ENCODE data around the gene ZNF692.

ZNF692 gene

DNA sequence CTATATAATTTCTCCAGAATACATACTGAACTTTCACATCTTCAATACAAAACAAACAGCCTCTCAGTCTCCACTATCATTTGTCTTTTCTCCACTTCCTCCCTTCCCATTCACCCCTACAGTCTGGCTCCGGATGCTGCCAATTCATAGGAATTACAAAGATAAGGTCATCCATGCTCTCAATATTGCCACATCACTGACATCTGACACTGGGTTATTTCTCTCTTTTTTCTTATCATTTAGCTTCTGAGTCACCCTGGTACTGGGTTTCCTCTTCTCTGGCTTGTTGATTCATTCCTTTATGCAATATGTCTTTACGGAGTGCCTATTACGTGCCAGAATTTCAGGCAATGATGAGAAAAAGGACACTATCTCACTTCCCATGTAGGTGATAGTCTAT lies 30.0 kb downstream of the ZNF692 start:
- H3K36me3 ChIP-seq (ENCODE audit: insufficient read depth): no peaks in the 10 kb centered on the region
- H2AFZ ChIP-seq (ENCODE audit: low read depth): no peak overlapping the region
- TF ChIP-seq CTCF (conservative IDR thresholded peaks at IDR 0.05; ENCODE audit: low read depth, low read length): no peak
- H4K20me1 ChIP-seq (ENCODE audit: insufficient read depth): no peaks in the 10 kb centered on the region
- H3K9ac ChIP-seq: no peak overlapping the region
- H3K4me3 ChIP-seq (IDR thresholded peaks at IDR 0.05; ENCODE audit: insufficient read depth, low read depth, low read length): no peak overlapping the region
- H3K79me2 ChIP-seq (ENCODE audit: insufficient read depth, low read depth): peaks cover 17% of the 10 kb centered on the region
- H3K4me1 ChIP-seq (ENCODE audit: low read depth, poor library complexity, severe bottlenecking): peaks cover 22% of the 10 kb centered on the region
- H3K4me2 ChIP-seq: no peak overlapping the region
- no peak overlapping the region for H3K27ac ChIP-seq
- no peaks in the 10 kb centered on the region for H3K27me3 ChIP-seq (ENCODE audit: insufficient read depth, low read depth)

- no peaks in the 10 kb centered on the region; the same call in 1 of the 2 replicates for H3K36me3 ChIP-seq (ENCODE audit: insufficient read depth)
- H4K20me1 ChIP-seq (ENCODE audit: insufficient read depth): no peaks in the 10 kb centered on the region
- peaks cover 34% of the 10 kb centered on the region for H3K4me1 ChIP-seq (ENCODE audit: low read depth, poor library complexity, severe bottlenecking)
- H3K4me3 ChIP-seq (IDR thresholded peaks at IDR 0.05; ENCODE audit: insufficient read depth, low read depth, low read length): peak within 1 kb of the TSS; percentile 95
- H3K27me3 ChIP-seq (ENCODE audit: insufficient read depth, low read depth): no peaks in the 10 kb centered on the region
- peaks cover 19% of the 10 kb centered on the region for H3K79me2 ChIP-seq (ENCODE audit: insufficient read depth, low read depth)
- peak within 1 kb of the TSS; percentile 94 for H3K27ac ChIP-seq
- peak within 1 kb of the TSS; percentile 85 for H2AFZ ChIP-seq (ENCODE audit: low read depth)
- H3K9ac ChIP-seq: peak within 1 kb of the TSS; percentile 90
- TF ChIP-seq CTCF (conservative IDR thresholded peaks at IDR 0.05; ENCODE audit: low read depth, low read length): peak; percentile 95
- H3K4me2 ChIP-seq: peak within 1 kb of the TSS; percentile 46
Observed at GRCh38 chr1:248825909-248826760, 32.8 kb downstream of the ZNF692 start, which contains the start of gene SH3BP5L. Gene SH3BP5L, minus strand, starts transcription at chr1:248825915. Its CDS starts 980 bp downstream, at chr1:248824935.

- peak overlapping the region; percentile 95 for H3K4me3 ChIP-seq (IDR thresholded peaks at IDR 0.05; ENCODE audit: insufficient read depth, low read depth, low read length)
- no peaks in the 10 kb centered on the region for H3K27me3 ChIP-seq (ENCODE audit: insufficient read depth, low read depth)
- H3K9ac ChIP-seq: peak overlapping the region; percentile 90
- H3K36me3 ChIP-seq (ENCODE audit: insufficient read depth): no peaks in the 10 kb centered on the region; the same call in 1 of the 2 replicates
- peak overlapping the region; percentile 94 for H3K27ac ChIP-seq
- H4K20me1 ChIP-seq (ENCODE audit: insufficient read depth): no peaks in the 10 kb centered on the region
- peaks cover 19% of the 10 kb centered on the region for H3K79me2 ChIP-seq (ENCODE audit: insufficient read depth, low read depth)
- TF ChIP-seq CTCF (conservative IDR thresholded peaks at IDR 0.05; ENCODE audit: low read depth, low read length): no peak
- peak overlapping the region; percentile 85 for H2AFZ ChIP-seq (ENCODE audit: low read depth)
- peak overlapping the region; percentile 46 for H3K4me2 ChIP-seq
- H3K4me1 ChIP-seq (ENCODE audit: low read depth, poor library complexity, severe bottlenecking): peaks cover 34% of the 10 kb centered on the region
Observed at GRCh38 chr1:248825573-248825908, 33.3 kb downstream of the ZNF692 start.

DNA sequence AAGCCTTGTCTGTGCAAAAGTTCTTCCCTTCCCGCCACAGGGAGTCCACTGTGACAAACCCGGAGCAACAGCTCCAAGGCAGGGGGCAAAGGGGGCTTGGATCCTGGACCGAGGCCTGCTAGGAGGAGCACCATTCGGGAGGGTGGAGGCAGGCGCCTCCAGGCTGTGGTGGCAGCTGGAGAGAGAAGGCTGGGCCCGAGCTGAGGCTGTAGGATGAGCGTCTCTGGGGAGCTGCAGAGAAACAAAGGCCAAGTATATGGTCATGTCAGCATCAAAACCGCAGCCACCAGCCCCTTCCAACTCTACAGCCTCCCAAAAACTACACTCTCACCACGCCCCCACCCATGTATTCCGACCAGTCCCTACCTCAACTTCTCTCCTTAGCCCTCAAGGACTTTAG lies 33.7 kb downstream of the ZNF692 start:
- peak overlapping the region; percentile 46 for H3K4me2 ChIP-seq
- TF ChIP-seq CTCF (conservative IDR thresholded peaks at IDR 0.05; ENCODE audit: low read depth, low read length): no peak
- peak overlapping the region; percentile 85; the same call in 1 of the 2 replicates for H2AFZ ChIP-seq (ENCODE audit: low read depth)
- peaks cover 19% of the 10 kb centered on the region for H3K79me2 ChIP-seq (ENCODE audit: insufficient read depth, low read depth)
- H3K9ac ChIP-seq: peak overlapping the region; percentile 90
- H3K27ac ChIP-seq: peak overlapping the region; percentile 94
- no peak overlapping the region for H3K4me3 ChIP-seq (IDR thresholded peaks at IDR 0.05; ENCODE audit: insufficient read depth, low read depth, low read length)
- no peaks in the 10 kb centered on the region; the same call in 1 of the 2 replicates for H3K36me3 ChIP-seq (ENCODE audit: insufficient read depth)
- H4K20me1 ChIP-seq (ENCODE audit: insufficient read depth): no peaks in the 10 kb centered on the region
- peaks cover 34% of the 10 kb centered on the region for H3K4me1 ChIP-seq (ENCODE audit: low read depth, poor library complexity, severe bottlenecking)
- no peaks in the 10 kb centered on the region for H3K27me3 ChIP-seq (ENCODE audit: insufficient read depth, low read depth)

Data from KMS-11 (cell line).